ENCODE results near the gene SHROOM4. TPM values are rescaled to one million over a fixed set of nuclear protein-coding genes. Genes with fewer than 3 reads are reported as not detected.

SHROOM4 gene
- total and polyA plus RNA-seq, 3 donors from 2014 or later: 1.9 to 6.5 (median 4.6) TPM

- DNase-seq: no peak
- no peaks in the 10 kb centered on the region for H3K9me3 ChIP-seq
- WGBS, 2 donors: 30 to 35% methylated on average over 2 of the region's 2 CpGs
Measured at GRCh38 chrX:50707405-50707804, 106.6 kb downstream of the SHROOM4 start.

GRCh38 chrX:50705042-50705441 is 109.0 kb downstream of the SHROOM4 start:
- intact Hi-C loops (cut with DNase I; ENCODE audit: low total_unique reads): no loop called here
- H3K27ac ChIP-seq: no peak overlapping the region
- TF ChIP-seq POLR2A (IDR thresholded peaks at IDR 0.05): no peak
- TF ChIP-seq CTCF (IDR thresholded peaks at IDR 0.05): no peak
- no peak for DNase-seq
- no peaks in the 10 kb centered on the region for H3K27me3 ChIP-seq
- no peaks in the 10 kb centered on the region for H3K36me3 ChIP-seq (ENCODE audit: low read depth, missing control alignments)
- 37 to 53% methylated on average over 3 of the region's 3 CpGs for WGBS, 2 donors
- H3K4me1 ChIP-seq: no peaks in the 10 kb centered on the region
- no peaks in the 10 kb centered on the region for H3K9me3 ChIP-seq
- H3K4me3 ChIP-seq: no peak overlapping the region

More at GRCh38 chrX:50707405-50707804, 106.6 kb downstream of the SHROOM4 start:
- TF ChIP-seq POLR2A (IDR thresholded peaks at IDR 0.05) (no peak), CTCF (IDR thresholded peaks at IDR 0.05) (no peak)
- intact Hi-C loops (cut with DNase I; ENCODE audit: low total_unique reads): no loop called here
- no peaks in the 10 kb centered on the region for H3K27me3 ChIP-seq
- no peak overlapping the region for H3K27ac ChIP-seq
- H3K4me3 ChIP-seq: no peak overlapping the region
- H3K4me1 ChIP-seq: no peaks in the 10 kb centered on the region
- H3K36me3 ChIP-seq (ENCODE audit: low read depth, missing control alignments): no peaks in the 10 kb centered on the region

GRCh38 chrX:50704360-50704759 is 109.6 kb downstream of the SHROOM4 start:
- H3K9me3 ChIP-seq: no peaks in the 10 kb centered on the region
- no peaks in the 10 kb centered on the region for H3K4me1 ChIP-seq
- intact Hi-C loops (cut with DNase I; ENCODE audit: low total_unique reads): no loop called here
- no peak overlapping the region for H3K4me3 ChIP-seq
- TF ChIP-seq CTCF (IDR thresholded peaks at IDR 0.05) (no peak), POLR2A (IDR thresholded peaks at IDR 0.05) (no peak)
- H3K36me3 ChIP-seq (ENCODE audit: low read depth, missing control alignments): no peaks in the 10 kb centered on the region
- no peaks in the 10 kb centered on the region for H3K27me3 ChIP-seq
- no peak overlapping the region for H3K27ac ChIP-seq
- DNase-seq: no peak
- WGBS, 2 donors: 75 to 100% methylated on average over 1 of the region's 1 CpG

- no peaks in the 10 kb centered on the region for H3K36me3 ChIP-seq (ENCODE audit: low read depth, missing control alignments)
- no peak overlapping the region for H3K27ac ChIP-seq
- DNase-seq: no peak
- no peaks in the 10 kb centered on the region for H3K27me3 ChIP-seq
- 59 to 62% methylated on average over 3 of the region's 3 CpGs for WGBS, 2 donors
- H3K4me3 ChIP-seq: no peak overlapping the region
- TF ChIP-seq POLR2A (IDR thresholded peaks at IDR 0.05): no peak
- TF ChIP-seq CTCF (IDR thresholded peaks at IDR 0.05): no peak
- no peaks in the 10 kb centered on the region for H3K9me3 ChIP-seq
- intact Hi-C loops (cut with DNase I; ENCODE audit: low total_unique reads): no loop called here
- H3K4me1 ChIP-seq: no peaks in the 10 kb centered on the region
Measured at GRCh38 chrX:50700921-50701320, 113.1 kb downstream of the SHROOM4 start.

- Histone ChIP-seq H3K4me1 (no peaks in the 10 kb centered on the region), H3K9me3 (no peaks in the 10 kb centered on the region), H3K27me3 (no peaks in the 10 kb centered on the region), H3K4me3 (no peak overlapping the region), H3K36me3 (ENCODE audit: low read depth, missing control alignments) (no peaks in the 10 kb centered on the region), H3K27ac (no peak overlapping the region)
- no peak for TF ChIP-seq POLR2A (IDR thresholded peaks at IDR 0.05)
- no peak for TF ChIP-seq CTCF (IDR thresholded peaks at IDR 0.05)
- WGBS, 2 donors: 69 to 79% methylated on average over 2 of the region's 2 CpGs
- no peak for DNase-seq
- intact Hi-C loops (cut with DNase I; ENCODE audit: low total_unique reads): no loop called here
Measured at GRCh38 chrX:50698944-50699343, 115.0 kb downstream of the SHROOM4 start.
